ENCODE results near the gene UCHL5. TPM values are rescaled to one million over a fixed set of nuclear protein-coding genes. Genes with fewer than 3 reads are reported as not detected.

The UCHL5 gene
- total and polyA plus RNA-seq, 2 experiments from 2014 or later = 42.5 to 67.1 TPM

- H3K27me3 Mint-ChIP-seq (ENCODE audit: insufficient read depth, low read depth, poor library complexity) = peaks cover 12% of the 10 kb centered on the region
- Histone ChIP-seq H2AFZ (peak overlapping the region; percentile 76; the same call in 1 of the 2 replicates), H3K4me1 (ENCODE audit: insufficient read depth) (peaks cover 17% of the 10 kb centered on the region), H3K79me2 (replicated peaks; ENCODE audit: insufficient read depth) (peaks cover 87% of the 10 kb centered on the region), H3F3A (replicated peaks; ENCODE audit: low read depth) (no peaks in the 10 kb centered on the region), H3K27me3 (ENCODE audit: insufficient read depth) (no peaks in the 10 kb centered on the region), H3K27ac (ENCODE audit: low read depth) (peak overlapping the region; percentile 98), H3K4me2 (peak overlapping the region; percentile 92), H3K4me3 (peak overlapping the region; percentile 87), H3K9me2 (ENCODE audit: insufficient read depth) (no peaks in the 10 kb centered on the region), H4K20me1 (replicated peaks; ENCODE audit: insufficient read depth) (0 out of 2 replicates have a peak, but pooled peaks cover 16% of the 10 kb centered on the region), H3K36me3 (ENCODE audit: insufficient read depth) (no peaks in the 10 kb centered on the region)
- peaks cover 8% of the 10 kb centered on the region; the same call in 2 of the 3 replicates for H3K36me3 Mint-ChIP-seq (ENCODE audit: low read depth)
- H3K9me3 Mint-ChIP-seq = no peaks in the 10 kb centered on the region; the same call in 2 of the 3 replicates
- H3K4me1 Mint-ChIP-seq = peaks cover 24% of the 10 kb centered on the region
- TF ChIP-seq, protein P1, sequence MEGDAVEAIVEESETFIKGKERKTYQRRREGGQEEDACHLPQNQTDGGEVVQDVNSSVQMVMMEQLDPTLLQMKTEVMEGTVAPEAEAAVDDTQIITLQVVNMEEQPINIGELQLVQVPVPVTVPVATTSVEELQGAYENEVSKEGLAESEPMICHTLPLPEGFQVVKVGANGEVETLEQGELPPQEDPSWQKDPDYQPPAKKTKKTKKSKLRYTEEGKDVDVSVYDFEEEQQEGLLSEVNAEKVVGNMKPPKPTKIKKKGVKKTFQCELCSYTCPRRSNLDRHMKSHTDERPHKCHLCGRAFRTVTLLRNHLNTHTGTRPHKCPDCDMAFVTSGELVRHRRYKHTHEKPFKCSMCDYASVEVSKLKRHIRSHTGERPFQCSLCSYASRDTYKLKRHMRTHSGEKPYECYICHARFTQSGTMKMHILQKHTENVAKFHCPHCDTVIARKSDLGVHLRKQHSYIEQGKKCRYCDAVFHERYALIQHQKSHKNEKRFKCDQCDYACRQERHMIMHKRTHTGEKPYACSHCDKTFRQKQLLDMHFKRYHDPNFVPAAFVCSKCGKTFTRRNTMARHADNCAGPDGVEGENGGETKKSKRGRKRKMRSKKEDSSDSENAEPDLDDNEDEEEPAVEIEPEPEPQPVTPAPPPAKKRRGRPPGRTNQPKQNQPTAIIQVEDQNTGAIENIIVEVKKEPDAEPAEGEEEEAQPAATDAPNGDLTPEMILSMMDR (conservative IDR thresholded peaks at IDR 0.05; ENCODE audit: low read depth in 2 of 2) = no peak
- TF ChIP-seq STAT1 (IDR thresholded peaks at IDR 0.05; ENCODE audit: unreplicated experiment) = no peak
- no peak for TF ChIP-seq JUNB (IDR thresholded peaks at IDR 0.05; ENCODE audit: unreplicated experiment)
- TF ChIP-seq ZNF331 (CRISPR knock-in tag; IDR thresholded peaks at IDR 0.05; ENCODE audit: low read depth) = no peak
- no peak for TF ChIP-seq CREB1 (CRISPR knock-in tag; IDR thresholded peaks at IDR 0.05; ENCODE audit: low read depth)
- TF ChIP-seq EZH2 (IDR thresholded peaks at IDR 0.05; ENCODE audit: low read depth, unreplicated experiment) = no peak
- TF ChIP-seq, protein P2, sequence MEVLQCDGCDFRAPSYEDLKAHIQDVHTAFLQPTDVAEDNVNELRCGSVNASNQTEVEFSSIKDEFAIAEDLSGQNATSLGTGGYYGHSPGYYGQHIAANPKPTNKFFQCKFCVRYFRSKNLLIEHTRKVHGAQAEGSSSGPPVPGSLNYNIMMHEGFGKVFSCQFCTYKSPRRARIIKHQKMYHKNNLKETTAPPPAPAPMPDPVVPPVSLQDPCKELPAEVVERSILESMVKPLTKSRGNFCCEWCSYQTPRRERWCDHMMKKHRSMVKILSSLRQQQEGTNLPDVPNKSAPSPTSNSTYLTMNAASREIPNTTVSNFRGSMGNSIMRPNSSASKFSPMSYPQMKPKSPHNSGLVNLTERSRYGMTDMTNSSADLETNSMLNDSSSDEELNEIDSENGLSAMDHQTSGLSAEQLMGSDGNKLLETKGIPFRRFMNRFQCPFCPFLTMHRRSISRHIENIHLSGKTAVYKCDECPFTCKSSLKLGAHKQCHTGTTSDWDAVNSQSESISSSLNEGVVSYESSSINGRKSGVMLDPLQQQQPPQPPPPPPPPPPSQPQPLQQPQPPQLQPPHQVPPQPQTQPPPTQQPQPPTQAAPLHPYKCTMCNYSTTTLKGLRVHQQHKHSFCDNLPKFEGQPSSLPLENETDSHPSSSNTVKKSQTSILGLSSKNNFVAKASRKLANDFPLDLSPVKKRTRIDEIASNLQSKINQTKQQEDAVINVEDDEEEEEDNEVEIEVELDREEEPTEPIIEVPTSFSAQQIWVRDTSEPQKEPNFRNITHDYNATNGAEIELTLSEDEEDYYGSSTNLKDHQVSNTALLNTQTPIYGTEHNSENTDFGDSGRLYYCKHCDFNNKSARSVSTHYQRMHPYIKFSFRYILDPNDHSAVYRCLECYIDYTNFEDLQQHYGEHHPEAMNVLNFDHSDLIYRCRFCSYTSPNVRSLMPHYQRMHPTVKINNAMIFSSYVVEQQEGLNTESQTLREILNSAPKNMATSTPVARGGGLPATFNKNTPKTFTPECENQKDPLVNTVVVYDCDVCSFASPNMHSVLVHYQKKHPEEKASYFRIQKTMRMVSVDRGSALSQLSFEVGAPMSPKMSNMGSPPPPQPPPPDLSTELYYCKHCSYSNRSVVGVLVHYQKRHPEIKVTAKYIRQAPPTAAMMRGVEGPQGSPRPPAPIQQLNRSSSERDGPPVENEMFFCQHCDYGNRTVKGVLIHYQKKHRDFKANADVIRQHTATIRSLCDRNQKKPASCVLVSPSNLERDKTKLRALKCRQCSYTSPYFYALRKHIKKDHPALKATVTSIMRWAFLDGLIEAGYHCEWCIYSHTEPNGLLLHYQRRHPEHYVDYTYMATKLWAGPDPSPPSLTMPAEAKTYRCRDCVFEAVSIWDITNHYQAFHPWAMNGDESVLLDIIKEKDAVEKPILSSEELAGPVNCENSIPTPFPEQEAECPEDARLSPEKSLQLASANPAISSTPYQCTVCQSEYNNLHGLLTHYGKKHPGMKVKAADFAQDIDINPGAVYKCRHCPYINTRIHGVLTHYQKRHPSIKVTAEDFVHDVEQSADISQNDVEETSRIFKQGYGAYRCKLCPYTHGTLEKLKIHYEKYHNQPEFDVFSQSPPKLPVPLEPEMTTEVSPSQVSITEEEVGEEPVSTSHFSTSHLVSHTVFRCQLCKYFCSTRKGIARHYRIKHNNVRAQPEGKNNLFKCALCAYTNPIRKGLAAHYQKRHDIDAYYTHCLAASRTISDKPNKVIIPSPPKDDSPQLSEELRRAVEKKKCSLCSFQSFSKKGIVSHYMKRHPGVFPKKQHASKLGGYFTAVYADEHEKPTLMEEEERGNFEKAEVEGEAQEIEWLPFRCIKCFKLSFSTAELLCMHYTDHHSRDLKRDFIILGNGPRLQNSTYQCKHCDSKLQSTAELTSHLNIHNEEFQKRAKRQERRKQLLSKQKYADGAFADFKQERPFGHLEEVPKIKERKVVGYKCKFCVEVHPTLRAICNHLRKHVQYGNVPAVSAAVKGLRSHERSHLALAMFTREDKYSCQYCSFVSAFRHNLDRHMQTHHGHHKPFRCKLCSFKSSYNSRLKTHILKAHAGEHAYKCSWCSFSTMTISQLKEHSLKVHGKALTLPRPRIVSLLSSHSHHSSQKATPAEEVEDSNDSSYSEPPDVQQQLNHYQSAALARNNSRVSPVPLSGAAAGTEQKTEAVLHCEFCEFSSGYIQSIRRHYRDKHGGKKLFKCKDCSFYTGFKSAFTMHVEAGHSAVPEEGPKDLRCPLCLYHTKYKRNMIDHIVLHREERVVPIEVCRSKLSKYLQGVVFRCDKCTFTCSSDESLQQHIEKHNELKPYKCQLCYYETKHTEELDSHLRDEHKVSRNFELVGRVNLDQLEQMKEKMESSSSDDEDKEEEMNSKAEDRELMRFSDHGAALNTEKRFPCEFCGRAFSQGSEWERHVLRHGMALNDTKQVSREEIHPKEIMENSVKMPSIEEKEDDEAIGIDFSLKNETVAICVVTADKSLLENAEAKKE (CRISPR knock-in tag; IDR thresholded peaks at IDR 0.05) = no peak
- TF ChIP-seq ZNF114 (CRISPR knock-in tag; IDR thresholded peaks at IDR 0.05) = no peak
- TF ChIP-seq NANOG (IDR thresholded peaks at IDR 0.05; ENCODE audit: borderline replicate concordance) = no peak
- no peak for TF ChIP-seq EZH2phosphoT487 (IDR thresholded peaks at IDR 0.05; ENCODE audit: unreplicated experiment)
- TF ChIP-seq, protein P3, sequence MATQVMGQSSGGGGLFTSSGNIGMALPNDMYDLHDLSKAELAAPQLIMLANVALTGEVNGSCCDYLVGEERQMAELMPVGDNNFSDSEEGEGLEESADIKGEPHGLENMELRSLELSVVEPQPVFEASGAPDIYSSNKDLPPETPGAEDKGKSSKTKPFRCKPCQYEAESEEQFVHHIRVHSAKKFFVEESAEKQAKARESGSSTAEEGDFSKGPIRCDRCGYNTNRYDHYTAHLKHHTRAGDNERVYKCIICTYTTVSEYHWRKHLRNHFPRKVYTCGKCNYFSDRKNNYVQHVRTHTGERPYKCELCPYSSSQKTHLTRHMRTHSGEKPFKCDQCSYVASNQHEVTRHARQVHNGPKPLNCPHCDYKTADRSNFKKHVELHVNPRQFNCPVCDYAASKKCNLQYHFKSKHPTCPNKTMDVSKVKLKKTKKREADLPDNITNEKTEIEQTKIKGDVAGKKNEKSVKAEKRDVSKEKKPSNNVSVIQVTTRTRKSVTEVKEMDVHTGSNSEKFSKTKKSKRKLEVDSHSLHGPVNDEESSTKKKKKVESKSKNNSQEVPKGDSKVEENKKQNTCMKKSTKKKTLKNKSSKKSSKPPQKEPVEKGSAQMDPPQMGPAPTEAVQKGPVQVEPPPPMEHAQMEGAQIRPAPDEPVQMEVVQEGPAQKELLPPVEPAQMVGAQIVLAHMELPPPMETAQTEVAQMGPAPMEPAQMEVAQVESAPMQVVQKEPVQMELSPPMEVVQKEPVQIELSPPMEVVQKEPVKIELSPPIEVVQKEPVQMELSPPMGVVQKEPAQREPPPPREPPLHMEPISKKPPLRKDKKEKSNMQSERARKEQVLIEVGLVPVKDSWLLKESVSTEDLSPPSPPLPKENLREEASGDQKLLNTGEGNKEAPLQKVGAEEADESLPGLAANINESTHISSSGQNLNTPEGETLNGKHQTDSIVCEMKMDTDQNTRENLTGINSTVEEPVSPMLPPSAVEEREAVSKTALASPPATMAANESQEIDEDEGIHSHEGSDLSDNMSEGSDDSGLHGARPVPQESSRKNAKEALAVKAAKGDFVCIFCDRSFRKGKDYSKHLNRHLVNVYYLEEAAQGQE (IDR thresholded peaks at IDR 0.05; ENCODE audit: unreplicated experiment) = no peak
- no peak for TF ChIP-seq POLR2AphosphoS5 (IDR thresholded peaks at IDR 0.05; ENCODE audit: low read depth)
- TF ChIP-seq, protein P4, sequence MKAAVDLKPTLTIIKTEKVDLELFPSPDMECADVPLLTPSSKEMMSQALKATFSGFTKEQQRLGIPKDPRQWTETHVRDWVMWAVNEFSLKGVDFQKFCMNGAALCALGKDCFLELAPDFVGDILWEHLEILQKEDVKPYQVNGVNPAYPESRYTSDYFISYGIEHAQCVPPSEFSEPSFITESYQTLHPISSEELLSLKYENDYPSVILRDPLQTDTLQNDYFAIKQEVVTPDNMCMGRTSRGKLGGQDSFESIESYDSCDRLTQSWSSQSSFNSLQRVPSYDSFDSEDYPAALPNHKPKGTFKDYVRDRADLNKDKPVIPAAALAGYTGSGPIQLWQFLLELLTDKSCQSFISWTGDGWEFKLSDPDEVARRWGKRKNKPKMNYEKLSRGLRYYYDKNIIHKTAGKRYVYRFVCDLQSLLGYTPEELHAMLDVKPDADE (IDR thresholded peaks at IDR 0.05) = no peak
- H3K4me3 Mint-ChIP-seq = peak overlapping the region; percentile 94
- peak; percentile 58 for DNase-seq (ENCODE audit: low spot score)
- peak; percentile 19 for ATAC-seq
- H3K27ac Mint-ChIP-seq = peak overlapping the region; percentile 93
Observed at GRCh38 chr1:193058529-193059281, 455 bp downstream of the UCHL5 start.

Measured in GM23338 (cell line).